HG03280 (cell line): Measurements from ENCODE around the gene FUCA2.
"Not testable (repeated sequence)": the region's sequence is repeated elsewhere in the genome, so short reads cannot be mapped to it uniquely, and the experiment has no call there.

Source experiments
- ATAC-seq: cut with Tn5 transposase; IDR thresholded peaks from one replicate; pipeline ENCODE4 v1.9.1; 2021; ENCODE audit warnings: mild to moderate bottlenecking, moderate library complexity; ENCODE audit not compliant: unreplicated experiment

Gene FUCA2

GRCh38 chr6:143536866-143537691, 25.6 kb upstream of the FUCA2 start:
- peak; percentile 46 for ATAC-seq

- ATAC-seq, result peak; percentile 73
Observed at GRCh38 chr6:143536461-143536865, 24.9 kb upstream of the FUCA2 start.

DNA sequence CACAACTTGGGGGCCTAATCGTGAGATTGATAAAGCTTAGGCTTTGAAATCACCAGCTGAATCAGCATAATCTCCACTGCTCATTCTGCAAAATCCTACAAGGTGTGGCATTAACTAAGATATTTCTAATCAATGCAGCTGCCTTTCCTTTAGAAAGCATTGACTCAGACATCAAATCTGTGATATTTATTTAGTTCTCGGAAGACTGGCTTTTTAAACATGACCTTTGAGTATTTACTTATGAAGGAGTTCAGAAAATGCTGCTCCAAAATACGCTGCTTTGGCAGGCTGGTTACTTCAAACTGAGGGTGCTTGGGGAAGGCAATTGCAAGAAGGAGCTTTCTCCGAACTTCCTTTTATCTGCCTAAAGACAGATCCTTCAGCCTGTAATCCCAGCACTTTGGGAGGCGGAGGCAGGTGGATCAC, 23.7 kb upstream of the FUCA2 start:
- ATAC-seq, result no peak

- ATAC-seq, result no peak
Observed at GRCh38 chr6:143531720-143532499, 20.4 kb upstream of the FUCA2 start.

- no peak for ATAC-seq
Observed at GRCh38 chr6:143529095-143529494, 17.6 kb upstream of the FUCA2 start.

- ATAC-seq, result peak; percentile 50
Observed at GRCh38 chr6:143528164-143528811, 16.8 kb upstream of the FUCA2 start.

- ATAC-seq, result no peak
Observed at GRCh38 chr6:143527677-143528076, 16.2 kb upstream of the FUCA2 start.

GRCh38 chr6:143525356-143525755, 13.8 kb upstream of the FUCA2 start:
- no peak for ATAC-seq

DNA sequence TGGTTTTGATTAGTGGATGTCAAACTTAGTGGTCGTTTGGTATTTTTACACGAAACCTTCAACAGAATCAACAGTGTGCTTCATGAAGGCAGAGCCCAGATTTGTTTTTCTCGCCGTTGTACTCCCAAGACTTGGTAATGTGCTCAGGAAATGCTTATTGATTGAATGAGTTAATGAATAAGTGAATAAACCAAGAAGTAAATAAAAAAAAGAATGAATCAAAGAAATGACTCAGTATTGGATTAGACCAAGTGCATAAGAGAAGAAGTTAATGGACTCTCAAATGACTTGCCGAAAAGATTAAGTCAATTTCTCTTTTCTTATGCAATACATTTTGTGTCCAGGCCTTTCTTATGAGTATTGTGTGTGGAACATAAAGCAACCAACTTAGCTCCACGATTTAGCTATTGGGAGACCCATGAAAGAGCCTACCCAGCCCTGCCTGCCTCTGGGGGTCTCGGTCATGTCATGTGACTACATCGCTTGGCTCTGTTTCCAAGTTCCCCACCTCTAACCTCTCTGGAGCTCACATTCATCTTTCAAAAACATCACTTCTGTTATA, 10.6 kb upstream of the FUCA2 start:
- ATAC-seq, result no peak

DNA sequence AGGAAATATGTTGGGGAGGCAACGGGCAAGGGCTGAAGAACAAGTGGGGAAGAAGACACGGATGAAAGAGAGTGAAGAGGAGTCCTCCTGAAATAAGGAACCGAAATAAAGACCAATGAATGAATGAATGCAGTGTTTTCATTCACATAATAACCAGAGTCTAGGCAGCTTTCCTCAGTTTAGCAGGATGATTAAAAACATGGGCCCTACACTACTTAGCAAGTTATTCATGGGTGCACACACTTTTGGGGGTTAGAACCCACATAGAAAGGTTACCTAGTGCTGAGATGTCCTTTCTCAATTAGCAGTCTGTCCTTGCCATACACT, 5.9 kb upstream of the FUCA2 start:
- no peak for ATAC-seq

DNA sequence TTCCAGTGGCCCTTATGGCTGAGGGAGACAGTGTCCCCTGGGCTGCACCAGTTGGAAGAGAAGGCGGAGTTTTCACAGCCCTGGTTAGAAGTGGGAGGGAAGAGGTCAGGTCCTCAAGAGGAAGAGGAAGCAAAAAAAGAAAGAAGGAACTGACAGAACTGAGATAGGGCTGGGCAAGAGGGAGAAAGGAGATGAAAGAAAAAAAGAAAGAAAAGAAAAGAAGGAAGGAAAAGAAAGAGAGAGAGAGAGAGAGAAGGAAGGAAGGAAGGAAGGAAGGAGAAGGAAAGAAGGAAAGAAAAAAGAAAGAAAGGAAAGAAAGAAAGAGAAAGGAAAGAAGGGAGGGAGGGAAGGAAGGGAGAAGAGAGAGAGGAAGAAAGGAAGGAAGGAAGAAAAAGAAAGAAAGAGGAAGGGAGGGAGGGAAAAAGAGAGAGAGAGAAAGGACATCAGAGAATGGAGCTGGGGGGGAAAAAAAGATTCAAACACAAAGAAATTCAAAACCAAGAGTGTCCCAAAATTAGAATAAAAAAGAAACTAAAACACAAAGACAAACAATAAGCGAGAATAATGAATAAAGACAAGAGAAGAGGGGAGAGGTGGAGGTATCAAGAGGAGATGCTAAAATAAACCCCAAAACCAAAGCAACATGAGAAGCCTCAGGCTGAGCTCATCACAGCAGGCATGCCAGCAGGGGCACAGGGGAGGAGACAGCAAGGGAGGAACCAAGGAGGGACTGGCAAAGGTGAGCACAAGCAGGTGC, 5.3 kb upstream of the FUCA2 start:
- ATAC-seq, result no peak

DNA sequence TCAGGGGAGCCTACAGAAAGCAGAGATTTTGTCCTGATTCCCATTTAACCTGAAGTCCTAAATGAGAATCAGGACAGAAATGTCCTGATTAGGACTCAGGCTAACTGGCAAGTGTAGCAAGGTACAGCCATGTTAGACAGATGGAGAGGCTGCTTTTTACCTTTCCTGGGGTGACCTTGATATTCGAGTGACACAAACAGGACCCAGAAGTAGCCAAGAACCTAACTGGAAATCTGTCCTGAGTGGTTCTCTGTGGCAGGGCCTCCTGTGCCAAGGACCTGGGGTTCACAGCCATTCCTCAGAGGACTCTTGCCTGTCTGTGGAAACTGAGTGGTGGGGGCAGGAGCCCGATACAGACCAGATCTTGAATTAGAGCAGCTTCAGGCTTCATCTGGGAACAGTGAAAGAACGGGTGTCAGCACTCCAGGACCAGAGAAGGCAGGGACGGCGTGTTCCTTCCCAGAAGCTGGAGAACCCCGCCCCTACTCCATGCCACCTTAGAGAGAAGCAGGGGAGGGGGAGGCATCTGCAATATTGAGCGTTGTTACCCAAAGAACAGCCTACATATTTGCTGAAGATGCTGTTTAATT, 4.3 kb upstream of the FUCA2 start:
- no peak for ATAC-seq

DNA sequence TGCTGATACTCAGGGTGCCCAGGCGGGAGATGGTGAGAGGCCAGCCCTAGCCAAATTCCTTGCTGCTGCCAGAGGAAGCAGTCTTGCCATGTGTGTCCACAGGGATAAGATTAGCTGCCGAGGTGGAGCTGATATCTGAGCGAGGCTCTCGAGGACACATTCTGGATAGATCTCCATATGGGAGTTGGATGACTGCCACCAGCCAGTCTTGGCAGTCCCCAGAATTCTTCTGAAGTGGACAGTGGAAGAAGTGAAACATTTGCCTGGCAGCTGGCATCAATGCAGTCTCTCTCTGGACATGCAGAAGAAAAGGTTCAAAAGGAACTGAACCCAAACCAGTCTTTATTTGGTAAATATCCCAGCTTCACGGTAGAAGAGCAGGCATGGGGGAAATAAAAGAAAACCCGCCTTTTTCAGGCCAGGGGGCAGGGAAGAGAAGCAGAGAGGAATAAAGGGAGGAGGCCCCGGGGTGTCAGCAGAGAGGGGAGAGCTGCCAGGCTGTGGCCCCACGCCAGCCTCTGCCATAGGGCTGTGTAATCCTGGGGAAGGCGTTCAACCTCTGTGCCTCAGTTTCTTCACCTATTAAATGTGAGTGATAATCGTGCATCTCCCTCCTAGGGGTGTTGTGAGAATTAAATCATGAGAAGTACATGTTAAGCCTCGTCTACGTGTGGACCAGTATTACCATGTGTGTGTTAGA, 3.7 kb upstream of the FUCA2 start:
- ATAC-seq, result no peak

DNA sequence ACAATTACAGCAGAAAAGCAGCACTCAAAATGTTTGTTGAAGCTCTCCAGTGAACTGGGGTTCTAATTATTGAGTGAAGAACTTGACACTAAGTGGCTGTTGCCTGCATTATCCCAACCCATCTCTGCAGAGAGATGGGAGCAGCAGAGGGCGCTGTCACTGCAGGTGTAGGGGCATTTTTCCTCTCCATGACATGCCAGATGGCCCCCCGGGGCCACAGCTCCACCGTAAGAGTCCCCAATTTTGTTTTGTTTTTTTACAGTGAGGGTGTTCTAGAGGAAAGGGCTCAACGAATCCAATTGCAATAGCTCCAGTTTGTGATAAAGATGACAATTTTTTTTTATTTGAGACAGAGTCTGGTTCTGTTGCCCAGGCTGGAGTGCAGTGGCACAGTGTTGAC, 1.9 kb upstream of the FUCA2 start:
- no peak for ATAC-seq

GRCh38 chr6:143510326-143510725, 1.2 kb downstream of the FUCA2 start:
- ATAC-seq, result not testable (repeated sequence)

- ATAC-seq, result peak; percentile 37
Observed at GRCh38 chr6:143507358-143508145, 4.0 kb downstream of the FUCA2 start.

- ATAC-seq, result no peak
Observed at GRCh38 chr6:143506620-143507019, 4.9 kb downstream of the FUCA2 start.

DNA sequence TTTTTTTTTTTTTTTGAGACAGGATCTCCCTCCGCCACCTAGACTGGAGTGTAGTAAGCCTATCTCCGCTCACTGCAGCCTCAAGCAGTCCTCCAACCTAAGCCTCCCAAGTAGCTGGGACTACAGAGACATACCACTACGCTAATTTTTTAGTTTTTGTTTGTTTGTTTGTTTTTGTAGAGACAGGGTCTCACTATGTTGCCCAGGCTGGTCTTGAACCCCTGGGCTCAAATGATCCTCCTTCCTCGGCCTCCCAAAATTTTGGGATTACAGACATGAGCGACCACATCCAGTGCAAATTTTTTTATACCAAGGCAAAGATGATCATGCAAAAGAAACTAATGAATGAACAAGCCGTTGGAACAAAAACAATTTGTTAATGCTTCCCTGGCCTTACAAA, 5.3 kb downstream of the FUCA2 start:
- no peak for ATAC-seq

DNA sequence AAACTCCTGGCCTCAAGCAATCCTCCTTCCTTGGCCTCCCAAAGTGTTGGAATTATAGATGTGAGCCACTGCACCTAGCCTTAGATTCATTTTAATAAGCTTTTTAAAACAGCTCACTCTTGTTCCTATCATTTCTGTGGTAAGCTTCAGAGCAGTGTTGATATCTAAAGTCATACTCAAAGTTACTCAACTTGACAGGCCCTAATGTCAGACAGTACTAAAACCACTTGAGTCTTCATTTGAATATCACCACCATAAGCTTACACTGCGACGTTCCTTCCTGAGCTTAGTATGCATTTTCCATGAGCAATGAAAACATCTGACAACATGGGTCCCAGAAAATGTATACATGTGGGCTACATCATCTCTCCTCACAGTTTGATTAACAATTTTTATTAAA, 6.0 kb downstream of the FUCA2 start:
- ATAC-seq, result no peak
